Left ventricle myocardium inferior (tissue), 1 donor: Measurements from ENCODE around the gene FOXG1. TPM values are rescaled to one million over a fixed set of nuclear protein-coding genes. Genes with fewer than 3 reads are reported as not detected.

Experiments used
- DNase-seq: peaks from one replicate; pipeline ENCODE4 v3.0.0-alpha.2; 2020
- H3K27ac ChIP-seq: fragments of 200-600 bp; replicated peaks from 2 replicates; pipeline ENCODE4 v1.8.0; 2021
- H3K27me3 ChIP-seq: fragments of 200-600 bp; 2 replicates; pipeline ENCODE4 v1.8.0; 2021; ENCODE audit warnings: low read depth
- H3K36me3 ChIP-seq: fragments of 200-600 bp; 2 replicates; pipeline ENCODE4 v1.8.0; 2021
- H3K4me1 ChIP-seq: fragments of 200-600 bp; 2 replicates; pipeline ENCODE4 v1.8.0; 2021
- H3K4me3 ChIP-seq: fragments of 200-600 bp; 2 replicates; pipeline ENCODE4 v1.8.0; 2021; ENCODE audit warnings: mild to moderate bottlenecking, moderate library complexity
- H3K9me3 ChIP-seq: fragments of 200-600 bp; replicated peaks from 2 replicates; pipeline ENCODE4 v1.8.0; 2021
- CTCF ChIP-seq: fragments of 200-600 bp; IDR thresholded peaks from 2 replicates; pipeline ENCODE4 v1.8.0; 2021; ENCODE audit warnings: antibody characterized with exemption, mild to moderate bottlenecking, borderline replicate concordance
- intact Hi-C: fragments of 100-400 bp; cut with micrococcal nuclease; formaldehyde crosslinking; loops from one replicate; pipeline ENCODE4 v1.11.0; 2022
- total RNA-seq: library from RNA; stranded (reverse); fragmentation: NEBNext Ultra II Directional; extraction: Animal tissue kit (Norgen Biotek cat#: 25700); gene quantifications from one replicate; pipeline ENCODE4 v1.2.1, GENCODE V29; 2021
- donor health status: DM: no; HTN: yes; CAD: no; lungs with severe emphysema.

Gene FOXG1
- total RNA-seq, 1 donor from 2014 or later, result not detected

- Histone ChIP-seq H3K27me3 (peaks cover 96% of the 10 kb centered on the region), H3K4me3 (peak overlapping the region; percentile 59), H3K9me3 (no peaks in the 10 kb centered on the region), H3K27ac (no peak overlapping the region), H3K4me1 (peaks cover 18% of the 10 kb centered on the region), H3K36me3 (no peaks in the 10 kb centered on the region)
- DNase-seq, result no peak
- TF ChIP-seq CTCF, result no peak
- intact Hi-C loops, result no loop called here
Measured at GRCh38 chr14:28765169-28765830, 1.3 kb upstream of the FOXG1 start.

- DNase-seq, result no peak
- intact Hi-C loops, result no loop called here
- peaks cover 96% of the 10 kb centered on the region for H3K27me3 ChIP-seq
Measured at GRCh38 chr14:28765831-28766468, 637 bp upstream of the FOXG1 start.

GRCh38 chr14:28767030-28767852, 654 bp downstream of the FOXG1 start:
- intact Hi-C loops, result no loop called here
- Histone ChIP-seq H3K4me1 (peaks cover 18% of the 10 kb centered on the region), H3K9me3 (no peaks in the 10 kb centered on the region), H3K27ac (no peak overlapping the region), H3K4me3 (peak overlapping the region; percentile 59), H3K27me3 (peaks cover 96% of the 10 kb centered on the region), H3K36me3 (no peaks in the 10 kb centered on the region)
- TF ChIP-seq CTCF, result no peak
- no peak for DNase-seq

More at GRCh38 chr14:28765831-28766468, 637 bp upstream of the FOXG1 start:
- H3K4me1 ChIP-seq, result peaks cover 18% of the 10 kb centered on the region
- H3K9me3 ChIP-seq, result no peaks in the 10 kb centered on the region
- no peaks in the 10 kb centered on the region for H3K36me3 ChIP-seq
- no peak overlapping the region for H3K27ac ChIP-seq
- no peak for TF ChIP-seq CTCF
- peak overlapping the region; percentile 59 for H3K4me3 ChIP-seq

GRCh38 chr14:28767853-28768741, 1.5 kb downstream of the FOXG1 start:
- no peaks in the 10 kb centered on the region for H3K9me3 ChIP-seq
- no peak for TF ChIP-seq CTCF
- peaks cover 18% of the 10 kb centered on the region for H3K4me1 ChIP-seq
- H3K27ac ChIP-seq, result no peak overlapping the region
- H3K36me3 ChIP-seq, result no peaks in the 10 kb centered on the region
- DNase-seq, result no peak
- intact Hi-C loops, result no loop called here
- peaks cover 96% of the 10 kb centered on the region for H3K27me3 ChIP-seq
- H3K4me3 ChIP-seq, result no peak overlapping the region
